Lung (tissue), 12 donors: ENCODE data around the gene RERE. TPM values are rescaled to one million over a fixed set of nuclear protein-coding genes. Genes with fewer than 3 reads are reported as not detected.
A peak's percentile ranks its signal among the peaks of the same experiment; 100 is the strongest.

ENCODE experiments used
- ATAC-seq: fragments of 200-7000 bp; cut with Tn5 transposase; one replicate; pipeline ENCODE4 v1.9.1; 2020; ENCODE audit warnings: moderate number of reproducible peaks; ENCODE audit not compliant: insufficient read depth, low FRiP score
- DNase-seq, 3 donors: peaks; one replicate each; pipeline ENCODE4 v3.0.0-alpha.2; 2013 to 2017
- H3K27ac ChIP-seq, 2 donors: one replicate each; pipeline ENCODE4 v1.5.1; 2013; ENCODE audit warnings: mild to moderate bottlenecking in 2 of 2, moderate library complexity in 2 of 2, control low read depth in 1 of 2, inconsistent platforms in 1 of 2, low read depth in 1 of 2, low read length in 1 of 2
- H3K27me3 ChIP-seq, 3 donors: one replicate each; pipeline ENCODE4 v1.5.1; 2013; ENCODE audit warnings: low read length in 2 of 3; ENCODE audit not compliant: control insufficient read depth in 3 of 3, insufficient read depth in 3 of 3
- H3K36me3 ChIP-seq, 4 donors: one replicate each; pipeline ENCODE4 v1.5.1; 2013; ENCODE audit warnings: low read length in 4 of 4, mild to moderate bottlenecking in 1 of 4, moderate library complexity in 1 of 4; ENCODE audit not compliant: control insufficient read depth in 4 of 4, insufficient read depth in 4 of 4
- H3K4me1 ChIP-seq, 5 donors: one replicate each; pipeline ENCODE4 v1.5.1; 2013; ENCODE audit warnings: low read length in 5 of 5, mild to moderate bottlenecking in 2 of 5, moderate library complexity in 1 of 5; ENCODE audit not compliant: control insufficient read depth in 5 of 5, insufficient read depth in 5 of 5
- H3K4me3 ChIP-seq: one replicate; pipeline ENCODE4 v1.5.1; 2013; ENCODE audit warnings: mild to moderate bottlenecking, control low read depth, moderate library complexity
- H3K9ac ChIP-seq, 2 donors: one replicate each; pipeline ENCODE4 v1.5.1; 2013; ENCODE audit warnings: low read length in 2 of 2, control low read depth in 1 of 2; ENCODE audit not compliant: insufficient read depth in 1 of 2
- H3K9me3 ChIP-seq, 4 donors: one replicate each; pipeline ENCODE4 v1.5.1; 2013; ENCODE audit warnings: low read length in 3 of 4, mild to moderate bottlenecking in 1 of 4, moderate library complexity in 1 of 4; ENCODE audit not compliant: control insufficient read depth in 4 of 4, insufficient read depth in 3 of 4
- CTCF ChIP-seq: IDR thresholded peaks from 2 replicates; pipeline ENCODE4 v1.5.1; 2012; ENCODE audit warnings: mild to moderate bottlenecking; ENCODE audit errors: control extremely low read depth, extremely low read depth
- WGBS, 2 donors: extraction: QIAGEN DNeasy Blood & Tissue Kit; methylation state at CpG; one replicate each; pipeline ENCODE4 v1.1.7; 2013; 5-methylcytosine and 5-hydroxymethylcytosine counted together
- polyA plus RNA-seq, 2 donors: library from polyadenylated mRNA; stranded (reverse); fragments of 200-250 nt; gene quantifications; one replicate each; pipeline ENCODE4 v1.2.1, GENCODE V29; 2013
- total RNA-seq, 2 donors: library from RNA; depleted of rRNA in 1 of 2; stranded (reverse); fragments of >200 nt in 1 of 2; gene quantifications; one replicate each; pipeline ENCODE4 v1.2.1, GENCODE V29; 2014 to 2021
- donor health status: control.
- donor health status: control.
- donor health status: Bipolar disorder and iron deficiency.
- donor health status: healthy.
- donor health status: DM: yes; HTN: yes; CAD: no.

RERE gene
- total and polyA plus RNA-seq, 4 donors = 21.7 to 207 (median 57.5) TPM

GRCh38 chr1:8682573-8682972 lies 134.9 kb downstream of the RERE start:
- Histone ChIP-seq H3K9me3 (no peaks in the 10 kb centered on the region), H3K27me3 (no peaks in the 10 kb centered on the region), H3K36me3 (no peaks in the 10 kb centered on the region), H3K9ac (no peak overlapping the region), H3K4me3 (no peak overlapping the region), H3K4me1 (peaks cover 8 to 50% (median 22%) of the 10 kb centered on the region in 5 donors), H3K27ac (no peak overlapping the region)
- WGBS, 2 donors = 83 to 94% methylated on average over 4 of the region's 4 CpGs
- no peak for TF ChIP-seq CTCF
- DNase-seq (no peak), ATAC-seq (no peak)

- ATAC-seq (no peak), DNase-seq (no peak)
- no peak for TF ChIP-seq CTCF
- Histone ChIP-seq H3K36me3 (no peaks in the 10 kb centered on the region), H3K9me3 (no peaks in the 10 kb centered on the region), H3K9ac (no peak overlapping the region), H3K4me3 (no peak overlapping the region), H3K27me3 (no peaks in the 10 kb centered on the region), H3K27ac (no peak overlapping the region), H3K4me1 (peaks cover 8 to 45% (median 18%) of the 10 kb centered on the region in 5 donors)
- WGBS, 2 donors = 68 to 83% methylated on average over 1 of the region's 1 CpG
Observed at GRCh38 chr1:8681911-8682310, 135.5 kb downstream of the RERE start.

GRCh38 chr1:8680664-8681650 lies 136.5 kb downstream of the RERE start:
- peaks cover 8 to 35% (median 16%) of the 10 kb centered on the region in 5 donors for H3K4me1 ChIP-seq

More at GRCh38 chr1:8680664-8681650, 136.5 kb downstream of the RERE start:
- Histone ChIP-seq H3K9ac (peak overlapping the region in 1 of 2 donors; percentile 52), H3K27ac (peak overlapping the region in 1 of 2 donors; percentile 22), H3K36me3 (no peaks in the 10 kb centered on the region), H3K27me3 (no peaks in the 10 kb centered on the region), H3K4me3 (no peak overlapping the region), H3K9me3 (no peaks in the 10 kb centered on the region)
- 36 to 68% methylated on average over 14 of the region's 14 CpGs for whole genome bisulfite sequencing, 2 donors
- ATAC-seq (no peak), DNase-seq (peak in 2 of 3 donors; percentile 44 to 54)
- TF ChIP-seq CTCF = no peak
